Measurements from ENCODE around the gene PIGC. TPM values are rescaled to one million over a fixed set of nuclear protein-coding genes. Genes with fewer than 3 reads are reported as not detected.

PIGC gene
- total RNA-seq, 1 donor = 22.4 TPM

- Histone ChIP-seq H3K79me2 (ENCODE audit: insufficient read depth, low read length) (no peaks in the 10 kb centered on the region), H2AFZ (ENCODE audit: low read length) (no peak overlapping the region), H3K27me3 (ENCODE audit: insufficient read depth, low read length) (no peaks in the 10 kb centered on the region), H3K4me1 (ENCODE audit: insufficient read depth, low read length) (no peaks in the 10 kb centered on the region), H3K36me3 (ENCODE audit: insufficient read depth, low read length) (no peaks in the 10 kb centered on the region), H4K20me1 (ENCODE audit: insufficient read depth, low read length) (no peaks in the 10 kb centered on the region), H3K27ac (ENCODE audit: low read depth, low read length) (no peak overlapping the region), H3K4me2 (ENCODE audit: insufficient read depth, low read length) (no peak overlapping the region), H3K9me3 (ENCODE audit: low read depth, low read length) (no peaks in the 10 kb centered on the region), H3K4me3 (ENCODE audit: insufficient read depth, low read length) (no peak overlapping the region)
- TF ChIP-seq CTCF (IDR thresholded peaks at IDR 0.05; ENCODE audit: extremely low read depth, low read depth, low read length) = no peak
- no peak for DNase-seq (ENCODE audit: insufficient read length, low spot score, missing footprints)
These were observed 26.3 kb downstream of the PIGC start for GRCh38 chr1:172417557-172417956.

DNA sequence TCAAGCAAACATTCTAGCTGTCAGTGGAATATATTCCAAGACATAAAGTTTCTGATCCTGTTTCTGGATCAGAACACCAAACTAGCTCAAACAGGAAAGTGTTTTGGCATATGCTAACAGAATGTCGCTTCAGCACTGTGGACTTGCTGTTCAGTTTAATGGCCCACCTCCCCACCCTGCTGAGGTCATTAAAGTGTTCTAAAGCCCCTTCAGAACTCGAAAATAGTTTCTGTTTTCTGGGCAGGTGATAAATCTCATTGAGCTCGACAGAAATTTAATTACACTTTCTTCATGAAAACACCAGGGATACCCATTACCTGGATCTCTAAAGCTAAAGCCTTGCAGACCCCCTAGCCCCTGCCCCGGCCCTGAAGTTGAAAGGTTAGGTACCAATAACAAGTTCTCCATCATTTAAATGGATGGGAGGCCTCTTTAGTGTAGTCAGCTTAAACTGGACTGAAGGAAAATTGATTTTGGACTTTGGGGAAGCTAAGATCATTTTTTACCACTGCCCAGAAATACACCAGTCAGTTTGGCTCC is 27.3 kb downstream of the PIGC start:
- no peak overlapping the region for H2AFZ ChIP-seq (ENCODE audit: low read length)
- no peaks in the 10 kb centered on the region for H3K9me3 ChIP-seq (ENCODE audit: low read depth, low read length)
- no peak overlapping the region for H3K27ac ChIP-seq (ENCODE audit: low read depth, low read length)
- no peaks in the 10 kb centered on the region for H4K20me1 ChIP-seq (ENCODE audit: insufficient read depth, low read length)
- H3K4me1 ChIP-seq (ENCODE audit: insufficient read depth, low read length) = no peaks in the 10 kb centered on the region
- no peak overlapping the region for H3K4me3 ChIP-seq (ENCODE audit: insufficient read depth, low read length)
- H3K4me2 ChIP-seq (ENCODE audit: insufficient read depth, low read length) = no peak overlapping the region
- H3K27me3 ChIP-seq (ENCODE audit: insufficient read depth, low read length) = no peaks in the 10 kb centered on the region
- DNase-seq (ENCODE audit: insufficient read length, low spot score, missing footprints) = no peak
- H3K36me3 ChIP-seq (ENCODE audit: insufficient read depth, low read length) = no peaks in the 10 kb centered on the region
- no peak for TF ChIP-seq CTCF (IDR thresholded peaks at IDR 0.05; ENCODE audit: extremely low read depth, low read depth, low read length)
- H3K79me2 ChIP-seq (ENCODE audit: insufficient read depth, low read length) = no peaks in the 10 kb centered on the region

DNA sequence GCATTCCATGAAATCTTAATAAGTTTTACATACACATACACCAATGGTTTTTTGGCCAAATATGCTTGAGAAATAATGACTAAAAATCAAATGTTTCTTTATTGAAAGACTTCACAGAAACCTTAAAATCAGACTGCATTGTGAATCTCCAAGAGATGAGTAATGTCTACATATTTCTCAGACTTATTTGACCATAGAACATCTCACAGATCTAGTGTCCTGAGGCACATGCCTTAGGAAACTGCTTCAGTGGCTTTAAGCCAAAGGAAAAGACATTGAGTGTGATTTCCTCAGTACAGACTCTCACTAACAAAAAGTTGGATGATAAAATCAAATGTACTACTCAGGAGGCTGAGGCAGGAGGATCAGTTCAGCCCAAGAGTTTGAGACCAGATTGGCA is 29.5 kb downstream of the PIGC start:
- no peaks in the 10 kb centered on the region for H4K20me1 ChIP-seq (ENCODE audit: insufficient read depth, low read length)
- H2AFZ ChIP-seq (ENCODE audit: low read length) = no peak overlapping the region
- TF ChIP-seq CTCF (IDR thresholded peaks at IDR 0.05; ENCODE audit: extremely low read depth, low read depth, low read length) = no peak
- H3K36me3 ChIP-seq (ENCODE audit: insufficient read depth, low read length) = no peaks in the 10 kb centered on the region
- H3K9me3 ChIP-seq (ENCODE audit: low read depth, low read length) = no peaks in the 10 kb centered on the region
- no peak overlapping the region for H3K4me3 ChIP-seq (ENCODE audit: insufficient read depth, low read length)
- H3K4me1 ChIP-seq (ENCODE audit: insufficient read depth, low read length) = no peaks in the 10 kb centered on the region
- H3K27ac ChIP-seq (ENCODE audit: low read depth, low read length) = no peak overlapping the region
- no peak overlapping the region for H3K4me2 ChIP-seq (ENCODE audit: insufficient read depth, low read length)
- H3K27me3 ChIP-seq (ENCODE audit: insufficient read depth, low read length) = no peaks in the 10 kb centered on the region
- H3K79me2 ChIP-seq (ENCODE audit: insufficient read depth, low read length) = no peaks in the 10 kb centered on the region
- no peak for DNase-seq (ENCODE audit: insufficient read length, low spot score, missing footprints)

- Histone ChIP-seq H3K4me1 (ENCODE audit: insufficient read depth, low read length) (no peaks in the 10 kb centered on the region), H3K27ac (ENCODE audit: low read depth, low read length) (no peak overlapping the region), H3K4me3 (ENCODE audit: insufficient read depth, low read length) (no peak overlapping the region), H4K20me1 (ENCODE audit: insufficient read depth, low read length) (no peaks in the 10 kb centered on the region), H3K27me3 (ENCODE audit: insufficient read depth, low read length) (no peaks in the 10 kb centered on the region), H2AFZ (ENCODE audit: low read length) (no peak overlapping the region), H3K36me3 (ENCODE audit: insufficient read depth, low read length) (no peaks in the 10 kb centered on the region), H3K4me2 (ENCODE audit: insufficient read depth, low read length) (no peak overlapping the region), H3K79me2 (ENCODE audit: insufficient read depth, low read length) (no peaks in the 10 kb centered on the region), H3K9me3 (ENCODE audit: low read depth, low read length) (no peaks in the 10 kb centered on the region)
- no peak for DNase-seq (ENCODE audit: insufficient read length, low spot score, missing footprints)
- no peak for TF ChIP-seq CTCF (IDR thresholded peaks at IDR 0.05; ENCODE audit: extremely low read depth, low read depth, low read length)
These were observed 32.0 kb downstream of the PIGC start for GRCh38 chr1:172411791-172412338.
